ENCODE data around the gene EDC4. TPM values are rescaled to one million over a fixed set of nuclear protein-coding genes. Genes with fewer than 3 reads are reported as not detected.

Gene EDC4
- total and polyA plus RNA-seq, 2 of the 13 experiments (the other 11 are each of a cell fraction or from before 2014, with no cell fraction given), result 51.4 to 59.1 TPM

- 0% methylated on average over 17 of the region's 57 CpGs for WGBS (ENCODE audit: low lambda C conversion rate)
- peak; percentile 79 for ATAC-seq
- peak within 1 kb of the TSS; percentile 97 to 99 (median 97) for H3K4me3 ChIP-seq (replicated peaks in 1 of 3; ENCODE audit: insufficient read depth in 1 of 3, low read depth in 2 of 3, low read length in 3 of 3)
- peak within 1 kb of the TSS; percentile 99 for H3K9ac ChIP-seq (ENCODE audit: insufficient read depth, low read depth, low read length)
- intact Hi-C loops (cut with micrococcal nuclease; ENCODE audit: unreplicated experiment) (loop anchor here (1.0 kb wide), 2 partner anchors 11 to 30 kb away; no protein-coding TSS in a partner anchor), in situ Hi-C loops (cut with HindIII; ENCODE audit: extremely low pct_ligation_motif_present, low pct_unique_long_range_greater_than_20kb) (no loop called here)
- DNase-seq (ENCODE audit: low spot score), result peak; percentile 98
- no peaks in the 10 kb centered on the region; a peak in 1 of 5 replicates for H3K27me3 ChIP-seq (ENCODE audit: control insufficient read depth in 1 of 2, insufficient read depth in 2 of 2, low read length in 2 of 2)
- H4K20me1 ChIP-seq (ENCODE audit: insufficient read depth, low read length), result peaks cover 38% of the 10 kb centered on the region
- no TSS peak for BruUV-seq (replicated peaks)
- FAIRE-seq, result peak; percentile 86
- CTCF ChIA-PET (ENCODE audit: low intra/inter-chr PET ratio, low total read pairs), result interaction anchor here (1.5 kb wide), 1 partner anchor 30 kb away, joined by 5 read pairs; no protein-coding TSS in a partner anchor
- H2AFZ ChIP-seq (ENCODE audit: low read length), result no peak within 1 kb of the TSS
- peak within 1 kb of the TSS; percentile 89 for H3K4me2 ChIP-seq (ENCODE audit: low read depth, low read length)
- peaks cover 0 to 4% of the 10 kb centered on the region in 2 experiments; a peak in 3 of 5 replicates for H3K36me3 ChIP-seq (replicated peaks in 1 of 2; ENCODE audit: control insufficient read depth in 1 of 2, insufficient read depth in 2 of 2, low read length in 2 of 2)
- H3K27ac ChIP-seq (ENCODE audit: extremely low read length, insufficient read depth, low read length), result peak within 1 kb of the TSS; percentile 88
- peaks cover 46% of the 10 kb centered on the region for H3K4me1 ChIP-seq (ENCODE audit: insufficient read depth, low read length)
- peaks cover 72% of the 10 kb centered on the region for H3K79me2 ChIP-seq (ENCODE audit: insufficient read depth, low read length)
- no peaks in the 10 kb centered on the region for H3K9me3 ChIP-seq (ENCODE audit: low read length)
- POLR2A ChIA-PET, result interaction anchor here (0.6 to 6.2 kb wide), 22 partner anchors 9 to 388 kb away, joined by 3 to 47 read pairs (median 4); partner anchors contain the start of genes ACD, C16orf86, EDC4 and ENKD1
- TF ChIP-seq SP2 (CRISPR knock-in tag; IDR thresholded peaks at IDR 0.05), result 0 out of 2 replicates have a peak, but pooled peaks have one; percentile 49
- TF ChIP-seq IKZF5 (CRISPR knock-in tag; IDR thresholded peaks at IDR 0.05), result peak; percentile 70; the same call in 1 of the 2 replicates
- TF ChIP-seq JDP2 (CRISPR knock-in tag; IDR thresholded peaks at IDR 0.05; ENCODE audit: borderline replicate concordance), result no peak
- no peak for TF ChIP-seq ZNF570 (CRISPR knock-in tag; IDR thresholded peaks at IDR 0.05; ENCODE audit: borderline replicate concordance)
- peak; percentile 83 for TF ChIP-seq TOPORS (CRISPR knock-in tag; IDR thresholded peaks at IDR 0.05)
- TF ChIP-seq TOE1 (CRISPR knock-in tag; IDR thresholded peaks at IDR 0.05), result no peak
- TF ChIP-seq CREB1 (IDR thresholded peaks at IDR 0.05), result peak; percentile 77
- peak; percentile 81; the same call in 1 of the 2 replicates for TF ChIP-seq CREB1 (CRISPR knock-in tag; IDR thresholded peaks at IDR 0.05)
- TF ChIP-seq ZBTB39 (CRISPR knock-in tag; IDR thresholded peaks at IDR 0.05), result peak; percentile 91
- TF ChIP-seq STAT5B (CRISPR knock-in tag; IDR thresholded peaks at IDR 0.05), result no peak; the same call in 1 of the 2 replicates
- peak; percentile 72; the same call in 1 of the 2 replicates for TF ChIP-seq ZNF724P (CRISPR knock-in tag; IDR thresholded peaks at IDR 0.05; ENCODE audit: borderline replicate concordance)
- TF ChIP-seq NFYB (CRISPR knock-in tag; IDR thresholded peaks at IDR 0.05), result peak; percentile 47; the same call in 1 of the 2 replicates
- TF ChIP-seq ZNF17 (CRISPR knock-in tag; IDR thresholded peaks at IDR 0.05), result no peak
- TF ChIP-seq RORA (CRISPR knock-in tag; IDR thresholded peaks at IDR 0.05), result no peak
- peak; percentile 80 for TF ChIP-seq ZBTB7A (CRISPR knock-in tag; IDR thresholded peaks at IDR 0.05)
- peak; percentile 31; the same call in 1 of the 2 replicates for TF ChIP-seq FOXC1 (CRISPR knock-in tag; IDR thresholded peaks at IDR 0.05; ENCODE audit: borderline replicate concordance)
- TF ChIP-seq MEF2D (CRISPR knock-in tag; IDR thresholded peaks at IDR 0.05), result peak; percentile 72; the same call in 1 of the 2 replicates
- TF ChIP-seq ZNF761 (CRISPR knock-in tag; conservative IDR thresholded peaks at IDR 0.05), result peak; percentile 69
- TF ChIP-seq ZNF205 (CRISPR knock-in tag; IDR thresholded peaks at IDR 0.05), result peak; percentile 74; the same call in 1 of the 2 replicates
- TF ChIP-seq CENPBD1 (CRISPR knock-in tag; IDR thresholded peaks at IDR 0.05; ENCODE audit: borderline replicate concordance, low read depth), result no peak
- peak; percentile 60; the same call in 1 of the 2 replicates for TF ChIP-seq SIN3B (IDR thresholded peaks at IDR 0.05; ENCODE audit: low read length)
These were observed 26.4 kb upstream of the EDC4 start, which contains the start of gene NUTF2 for GRCh38 chr16:67846320-67847063. Gene NUTF2, plus strand, starts transcription at chr16:67846933. Its CDS starts 18,198 bp downstream, at chr16:67865131.
